K562 (cell line): ENCODE results near the gene PSME1. TPM values are rescaled to one million over a fixed set of nuclear protein-coding genes. Genes with fewer than 3 reads are reported as not detected.

Experiments
- ATAC-seq: fragments of 200-7000 bp; cut with Tn5 transposase; 3 replicates; pipeline ENCODE4 v1.9.1; 2020; ENCODE audit warnings: moderate library complexity
- BruUV-seq: library from RNA; stranded (reverse); fragments of 400-500 nt; replicated peaks from 2 replicates; lab custom pipeline; 2021; lab: Mats Ljungman, UMichigan
- CTCF ChIA-PET: fragments of 300-600 bp; formaldehyde crosslinking; extraction: SDS; loops from one replicate; lab custom pipeline; 2021; ENCODE audit warnings: low intra/inter-chr PET ratio; lab: Yijun Ruan, JAX
- POLR2A ChIA-PET: fragments of 300-600, 350-650 bp; sonication (Branson Sonifier 250); formaldehyde crosslinking; extraction: SDS; loops from one replicate; lab custom pipeline; 2021; ENCODE audit warnings: antibody characterized with exemption, inconsistent platforms; lab: Yijun Ruan, JAX
- DNase-seq, 4 experiments: peaks; one replicate each; pipeline versions ENCODE4 v3.0.0 to v3.0.0-alpha.2; 2011 to 2018; ENCODE audit warnings: low spot score in 3 of 4, mixed read lengths in 3 of 4; ENCODE audit errors: extremely low read depth in 1 of 4
- FAIRE-seq: peaks from 2 replicates; lab custom pipeline; 2011; peaks lifted over from hg19 to GRCh38; lab: Jason Lieb, UNC
- H2AFZ ChIP-seq: 2 replicates; pipeline ENCODE4 v1.6.0; 2011; ENCODE audit warnings: low read depth, low read length, control low read depth, inconsistent platforms
- H3K27ac ChIP-seq: fragments of 200-600 bp; 3 replicates; pipeline ENCODE4 v1.8.0; 2011; ENCODE audit warnings: low read depth, mild to moderate bottlenecking, control low read depth, inconsistent platforms, low read length, moderate library complexity, mixed read lengths; ENCODE audit errors: extremely low read depth
- H3K27me3 ChIP-seq, 2 experiments: fragments of 300-600 bp in 1 of 2; 2 replicates in 1 of 2; 3 replicates in 1 of 2; pipeline versions ENCODE4 v1.6.0 to v1.8.0; 2011; ENCODE audit warnings: inconsistent platforms in 2 of 2, low read length in 2 of 2, mild to moderate bottlenecking in 1 of 2, mixed read lengths in 1 of 2, moderate library complexity in 1 of 2; ENCODE audit not compliant: control insufficient read depth in 2 of 2, insufficient read depth in 2 of 2
- H3K36me3 ChIP-seq: fragments of 300-600 bp; 3 replicates; pipeline ENCODE4 v1.8.0; 2011; ENCODE audit warnings: mild to moderate bottlenecking, low read length, inconsistent platforms; ENCODE audit not compliant: control insufficient read depth, insufficient read depth
- H3K4me1 ChIP-seq, 2 experiments: fragments of 200-600 bp in 1 of 2; replicated peaks in 1 of 2; 2 replicates in 1 of 2; 3 replicates in 1 of 2; pipeline versions ENCODE4 v1.5.1 to v1.8.0; 2011; ENCODE audit warnings: inconsistent platforms in 2 of 2, low read length in 2 of 2, mild to moderate bottlenecking in 1 of 2, mixed read lengths in 1 of 2, moderate library complexity in 1 of 2; ENCODE audit not compliant: control insufficient read depth in 2 of 2, insufficient read depth in 2 of 2
- H3K4me2 ChIP-seq: 2 replicates; pipeline ENCODE4 v1.6.1; 2011; ENCODE audit warnings: low read length, control low read depth, inconsistent platforms, mixed read lengths; ENCODE audit not compliant: insufficient read depth
- H3K4me3 ChIP-seq: fragments of 200-600 bp; sonication (generic), shearing (Covaris generic); 2 replicates; pipeline ENCODE4 v1.5.1; 2016; ENCODE audit warnings: control low read depth, inconsistent platforms
- H3K79me2 ChIP-seq: fragments of 200-600 bp; 3 replicates; pipeline ENCODE4 v1.8.0; 2011; ENCODE audit warnings: low read length, inconsistent platforms; ENCODE audit not compliant: control insufficient read depth, insufficient read depth
- H3K9ac ChIP-seq, 2 experiments: 2 replicates each; pipeline versions ENCODE4 v1.6.0 to v1.6.1; 2011; ENCODE audit warnings: low read depth in 2 of 2, low read length in 2 of 2, control low read depth in 1 of 2, inconsistent platforms in 1 of 2, mild to moderate bottlenecking in 1 of 2, mixed read lengths in 1 of 2; ENCODE audit not compliant: insufficient read depth in 1 of 2
- H3K9me1 ChIP-seq: one replicate; pipeline ENCODE4 v1.6.0; 2011; ENCODE audit warnings: inconsistent platforms, mild to moderate bottlenecking, low read length, moderate library complexity; ENCODE audit not compliant: control insufficient read depth, insufficient read depth
- H3K9me3 ChIP-seq: replicated peaks from 2 replicates; pipeline ENCODE4 v1.5.1; 2011; ENCODE audit warnings: low read depth, low read length, inconsistent platforms; ENCODE audit not compliant: control insufficient read depth, insufficient read depth
- H4K20me1 ChIP-seq: replicated peaks from 2 replicates; pipeline ENCODE4 v1.6.1; 2011; ENCODE audit warnings: low read length, inconsistent platforms, mixed read lengths; ENCODE audit not compliant: control insufficient read depth, insufficient read depth
- BCLAF1 ChIP-seq, 2 experiments: fragments of 450-650 bp in 1 of 2; IDR thresholded peaks; 2 replicates each; pipeline ENCODE4 v1.6.1; 2011 to 2017; ENCODE audit warnings: low read depth in 2 of 2, antibody characterized with exemption in 1 of 2, borderline replicate concordance in 1 of 2, low read length in 1 of 2, mild to moderate bottlenecking in 1 of 2, mixed read lengths in 1 of 2; ENCODE audit not compliant: control insufficient read depth in 1 of 2
- CHCHD3 ChIP-seq: fragments of 250-450 bp; sonication (Bioruptor Pico); IDR thresholded peaks from 2 replicates; pipeline ENCODE4 v2.1.2; 2022; ENCODE audit warnings: mild to moderate bottlenecking
- CREM ChIP-seq: IDR thresholded peaks from 2 replicates; pipeline ENCODE4 v1.6.1; 2014; ENCODE audit warnings: antibody characterized with exemption, low read depth
- GABPA ChIP-seq: fragments of 200-800 bp; sonication (Bioruptor generic); conservative IDR thresholded peaks from 2 replicates; pipeline ENCODE4 v1.6.1; 2016; ENCODE audit warnings: low read depth, missing genetic modification characterization, missing compliant biosample characterization
- KAT2B ChIP-seq: IDR thresholded peaks from one replicate; pipeline ENCODE4 v1.6.1; 2012; ENCODE audit warnings: low read depth, mild to moderate bottlenecking, control low read depth, inconsistent platforms, low read length, moderate library complexity
- POLR2AphosphoS2 ChIP-seq: IDR thresholded peaks from 2 replicates; pipeline ENCODE4 v1.6.1; 2012; ENCODE audit warnings: low read length, improper control_type of control experiment
- POLR2G ChIP-seq: fragments of 200-400 bp; formaldehyde crosslinking; IDR thresholded peaks from 2 replicates; pipeline ENCODE4 v1.6.1; 2017; ENCODE audit warnings: low read depth, mild to moderate bottlenecking, antibody characterized with exemption, low read length, moderate library complexity
- PTBP1 ChIP-seq: fragments of 200-400 bp; formaldehyde crosslinking; IDR thresholded peaks from 2 replicates; pipeline ENCODE4 v1.6.1; 2017; ENCODE audit warnings: low read depth, low read length
- RBFOX2 ChIP-seq: fragments of 200-400 bp; formaldehyde crosslinking; IDR thresholded peaks from 2 replicates; pipeline ENCODE4 v1.6.1; 2017; ENCODE audit warnings: low read depth, mild to moderate bottlenecking, low read length, moderate library complexity
- RBM22 ChIP-seq: fragments of 200-400 bp; formaldehyde crosslinking; IDR thresholded peaks from 2 replicates; pipeline ENCODE4 v1.6.1; 2018; ENCODE audit warnings: low read length, low read depth; ENCODE audit not compliant: poor library complexity, severe bottlenecking
- RFX5 ChIP-seq: IDR thresholded peaks from 2 replicates; pipeline ENCODE4 v1.6.1; 2011; ENCODE audit warnings: low read depth, mild to moderate bottlenecking, improper control_type of control experiment, low read length
- ZNF239 ChIP-seq: fragments of 250-450 bp; sonication (Bioruptor Pico); IDR thresholded peaks from 2 replicates; pipeline ENCODE4 v1.4.0; 2020; ENCODE audit warnings: mild to moderate bottlenecking
- WGBS: fragments of 100-300 bp; shearing (Covaris generic); methylation state at CpG from one replicate; pipeline ENCODE4 v1.1.6; 2016; ENCODE audit warnings: low coverage, mixed read lengths; ENCODE audit not compliant: insufficient coverage; ENCODE audit errors: missing lambda C conversion rate; 5-methylcytosine and 5-hydroxymethylcytosine counted together
- in situ Hi-C: fragments of 300-500 bp; cut with MboI; formaldehyde crosslinking; loops from 4 replicates; pipeline ENCODE4 v1.15.0; 2018; ENCODE audit warnings: inconsistent platforms, mixed read lengths
- intact Hi-C: fragments of 100-400 bp; cut with micrococcal nuclease; formaldehyde crosslinking; loops from 2 replicates; pipeline ENCODE4 v1.14.2; 2022
- polyA plus RNA-seq, 8 experiments: library from polyadenylated mRNA; depleted of rRNA in 4 of 8; stranded (reverse) in 5 of 8; unstranded in 3 of 8; fragments of >200 nt; fragmentation: Nextera tagmentation in 2 of 8; fragmentation: Illumina TruSeq in 1 of 8; extraction: Ambion mirVana in 2 of 8; extraction: Trizol in 1 of 8; gene quantifications; 2 replicates each; pipeline versions ENCODE4 v1.2.1 to v1.2.3, GENCODE V29; 2011 to 2014; ENCODE audit warnings: inconsistent platforms in 1 of 8, missing spikeins in 1 of 8
- total RNA-seq, 7 experiments: library from RNA; depleted of rRNA in 6 of 7; stranded (reverse); fragments of >200 nt in 6 of 7; fragmentation: Illumina TruSeq in 2 of 7; extraction: Trizol in 2 of 7; gene quantifications; 2 replicates each; pipeline versions ENCODE4 v1.2.1 to v1.2.3, GENCODE V29; 2011 to 2021; ENCODE audit warnings: low replicate concordance in 1 of 7

The PSME1 gene
- total and polyA plus RNA-seq, 9 of the 15 experiments (the other 6 are each of a cell fraction or from before 2014, with no cell fraction given) = 20.3 to 180 (median 67.5) TPM

- no TSS peak for BruUV-seq
- H4K20me1 ChIP-seq = no peaks in the 10 kb centered on the region
- no peak for ATAC-seq
- H3K27me3 ChIP-seq = no peaks in the 10 kb centered on the region
- peaks cover 57% of the 10 kb centered on the region; the same call in 2 of the 3 replicates for H3K36me3 ChIP-seq
- in situ Hi-C loops (no loop called here), intact Hi-C loops (no loop called here)
- no peak overlapping the region for H3K9ac ChIP-seq
- ChIA-PET CTCF (no interaction called here), POLR2A (interaction anchor here (0.6 to 1.4 kb wide), 6 partner anchors 9 to 64 kb away, joined by 3 to 6 read pairs (median 4); partner anchors contain the start of genes IPO4, IRF9 and TM9SF1)
- TF ChIP-seq POLR2AphosphoS2 (no peak), RFX5 (no peak), GABPA (tag) (no peak), CREM (no peak), KAT2B (no peak), RBFOX2 (peak; percentile 41), BCLAF1 (IDR thresholded peaks at IDR 0.05; ENCODE audit: borderline replicate concordance in 1 of 2, control insufficient read depth in 1 of 2, low read depth in 2 of 2, low read length in 1 of 2) (no peak), CHCHD3 (CRISPR knock-in tag) (no peak), PTBP1 (no peak), ZNF239 (CRISPR knock-in tag) (no peak), POLR2G (0 out of 2 replicates have a peak, but pooled peaks have one; percentile 45), RBM22 (no peak)
- no peak for FAIRE-seq
- no peaks in the 10 kb centered on the region; a peak in 2 of 5 replicates for H3K4me1 ChIP-seq
- no peak overlapping the region for H2AFZ ChIP-seq
- no peaks in the 10 kb centered on the region for H3K79me2 ChIP-seq
- H3K9me3 ChIP-seq = no peaks in the 10 kb centered on the region
- H3K9me1 ChIP-seq = no peaks in the 10 kb centered on the region
- no peak overlapping the region for H3K4me3 ChIP-seq
- H3K27ac ChIP-seq = no peak overlapping the region
- H3K4me2 ChIP-seq = no peak overlapping the region
- no peak for DNase-seq
- WGBS = 85% methylated on average over 11 of the region's 14 CpGs
Measured at GRCh38 chr14:24179294-24179960, 43.4 kb downstream of the PSME1 start.
